Vagina (tissue), 2 donors: Measurements from ENCODE around the gene PAX8. TPM values are rescaled to one million over a fixed set of nuclear protein-coding genes. Genes with fewer than 3 reads are reported as not detected.
A peak's percentile ranks its signal among the peaks of the same experiment; 100 is the strongest.

Experiments
- DNase-seq, 2 donors: peaks; one replicate each; pipeline ENCODE4 v3.0.0-alpha.2; 2017; ENCODE audit errors: extremely low spot score in 2 of 2
- H3K27ac ChIP-seq: fragments of 200-600 bp; sonication (generic); one replicate; pipeline ENCODE4 v1.5.1; 2019
- H3K27me3 ChIP-seq: fragments of 200-600 bp; sonication (generic); one replicate; pipeline ENCODE4 v1.5.1; 2019
- H3K36me3 ChIP-seq, 2 donors: fragments of 200-600 bp; sonication (generic); one replicate each; pipeline ENCODE4 v1.5.1; 2017 to 2019
- H3K4me1 ChIP-seq: fragments of 200-600 bp; sonication (generic); one replicate; pipeline ENCODE4 v1.5.1; 2019
- H3K4me3 ChIP-seq, 2 donors: fragments of 200-600 bp; sonication (generic); 1 replicate in 1 of 2; 2 replicates in 1 of 2; pipeline ENCODE4 v1.5.1; 2016 to 2019
- H3K9me3 ChIP-seq: fragments of 200-600 bp; sonication (generic); one replicate; pipeline ENCODE4 v1.5.1; 2019
- POLR2A ChIP-seq, 2 donors: fragments of 450-650 bp; IDR thresholded peaks; one replicate each; pipeline ENCODE4 v1.6.1; 2017; ENCODE audit warnings: antibody characterized with exemption in 2 of 2, mild to moderate bottlenecking in 2 of 2, moderate library complexity in 2 of 2
- POLR2AphosphoS5 ChIP-seq, 2 donors: sonication (generic); formaldehyde crosslinking; IDR thresholded peaks; one replicate each; pipeline ENCODE4 v1.9.0; 2017; ENCODE audit warnings: antibody characterized with exemption in 2 of 2, mild to moderate bottlenecking in 2 of 2, low read depth in 1 of 2; ENCODE audit not compliant: insufficient read depth in 1 of 2
- intact Hi-C: fragments of 100-400 bp; cut with DNase I; formaldehyde crosslinking; loops from one replicate; pipeline ENCODE4 v1.15.1; 2023
- total RNA-seq: library from RNA; depleted of rRNA; stranded (reverse); fragments of >200 nt; gene quantifications from one replicate; pipeline ENCODE4 v1.2.3, GENCODE V29; 2016
- TF ChIP-seq, protein P1 (sequence below), 3 experiments: fragments of 450-650 bp in 2 of 3; fragments of 200-600 bp in 1 of 3; sonication (generic) in 1 of 3; IDR thresholded peaks; one replicate each; pipeline ENCODE4 v1.5.1; 2017 to 2019; ENCODE audit warnings: antibody characterized with exemption in 3 of 3, mild to moderate bottlenecking in 2 of 3, moderate library complexity in 2 of 3

Gene PAX8
- total RNA-seq, 1 donor from 2014 or later: 1.7 TPM

GRCh38 chr2:113219889-113220641 is 58.7 kb downstream of the PAX8 start:
- H3K4me3 ChIP-seq: no peak overlapping the region
- H3K4me1 ChIP-seq: peaks cover 25% of the 10 kb centered on the region
- no peaks in the 10 kb centered on the region for H3K36me3 ChIP-seq
- no peaks in the 10 kb centered on the region for H3K9me3 ChIP-seq
- no peaks in the 10 kb centered on the region for H3K27me3 ChIP-seq
- TF ChIP-seq POLR2A (IDR thresholded peaks at IDR 0.05) (peak in 1 of 2 donors; percentile 19), POLR2AphosphoS5 (IDR thresholded peaks at IDR 0.05; ENCODE audit: insufficient read depth in 1 of 2, low read depth in 1 of 2) (no peak)
- H3K27ac ChIP-seq: no peak overlapping the region
- no peak for DNase-seq
- intact Hi-C loops: no loop called here

GRCh38 chr2:113219525-113219888 is 59.2 kb downstream of the PAX8 start:
- DNase-seq: no peak
- no peak overlapping the region for H3K27ac ChIP-seq

GRCh38 chr2:113219092-113219441 is 59.7 kb downstream of the PAX8 start:
- no peak overlapping the region for H3K27ac ChIP-seq
- intact Hi-C loops: no loop called here

More at GRCh38 chr2:113219525-113219888, 59.2 kb downstream of the PAX8 start:
- TF ChIP-seq, protein P1, sequence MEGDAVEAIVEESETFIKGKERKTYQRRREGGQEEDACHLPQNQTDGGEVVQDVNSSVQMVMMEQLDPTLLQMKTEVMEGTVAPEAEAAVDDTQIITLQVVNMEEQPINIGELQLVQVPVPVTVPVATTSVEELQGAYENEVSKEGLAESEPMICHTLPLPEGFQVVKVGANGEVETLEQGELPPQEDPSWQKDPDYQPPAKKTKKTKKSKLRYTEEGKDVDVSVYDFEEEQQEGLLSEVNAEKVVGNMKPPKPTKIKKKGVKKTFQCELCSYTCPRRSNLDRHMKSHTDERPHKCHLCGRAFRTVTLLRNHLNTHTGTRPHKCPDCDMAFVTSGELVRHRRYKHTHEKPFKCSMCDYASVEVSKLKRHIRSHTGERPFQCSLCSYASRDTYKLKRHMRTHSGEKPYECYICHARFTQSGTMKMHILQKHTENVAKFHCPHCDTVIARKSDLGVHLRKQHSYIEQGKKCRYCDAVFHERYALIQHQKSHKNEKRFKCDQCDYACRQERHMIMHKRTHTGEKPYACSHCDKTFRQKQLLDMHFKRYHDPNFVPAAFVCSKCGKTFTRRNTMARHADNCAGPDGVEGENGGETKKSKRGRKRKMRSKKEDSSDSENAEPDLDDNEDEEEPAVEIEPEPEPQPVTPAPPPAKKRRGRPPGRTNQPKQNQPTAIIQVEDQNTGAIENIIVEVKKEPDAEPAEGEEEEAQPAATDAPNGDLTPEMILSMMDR (IDR thresholded peaks at IDR 0.05): no peak
- TF ChIP-seq POLR2AphosphoS5 (IDR thresholded peaks at IDR 0.05; ENCODE audit: insufficient read depth in 1 of 2, low read depth in 1 of 2): no peak
- no peak for TF ChIP-seq POLR2A (IDR thresholded peaks at IDR 0.05)
- intact Hi-C loops: no loop called here
- Histone ChIP-seq H3K27me3 (no peaks in the 10 kb centered on the region), H3K4me1 (peaks cover 25% of the 10 kb centered on the region), H3K36me3 (no peaks in the 10 kb centered on the region), H3K4me3 (no peak overlapping the region), H3K9me3 (no peaks in the 10 kb centered on the region)

DNA sequence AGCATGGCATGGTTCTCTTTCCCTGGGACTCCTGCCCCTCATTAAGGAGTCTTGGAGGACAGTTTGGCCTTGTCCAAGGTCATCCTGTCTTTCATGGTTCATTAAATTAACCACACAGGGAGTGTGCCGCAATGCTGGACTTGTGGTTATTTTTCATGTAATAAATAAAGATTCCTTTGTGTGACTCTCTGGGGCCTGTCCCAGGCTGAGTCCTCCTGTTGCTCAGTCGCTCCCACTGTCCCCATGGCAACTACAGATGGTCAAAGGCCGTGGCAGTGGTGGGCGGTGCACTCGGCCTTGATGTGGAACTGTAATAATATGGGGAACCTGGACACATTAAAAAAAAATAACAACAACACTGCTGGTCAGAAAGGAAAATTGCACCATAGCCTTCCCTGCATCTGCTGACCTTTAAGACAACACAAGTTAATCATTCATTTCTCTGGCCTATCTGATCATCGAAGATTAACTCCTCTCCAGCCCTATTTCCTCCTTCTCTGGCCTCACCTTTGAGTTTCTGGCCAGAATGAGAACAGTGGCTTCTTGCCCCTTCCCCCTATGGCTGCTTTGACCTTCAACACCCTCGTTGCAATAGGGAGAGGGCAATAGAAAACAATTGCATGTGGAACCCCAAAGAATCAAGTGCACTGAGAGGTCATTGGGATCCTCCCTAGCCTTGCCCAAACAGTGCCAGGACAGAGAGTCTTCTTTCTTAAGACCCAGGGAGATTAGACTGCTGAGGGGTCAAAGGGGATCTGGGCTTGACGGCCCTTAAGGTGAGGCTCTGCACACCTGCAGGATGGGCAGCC is 60.2 kb downstream of the PAX8 start:
- Histone ChIP-seq H3K4me1 (peaks cover 25% of the 10 kb centered on the region), H3K36me3 (no peaks in the 10 kb centered on the region), H3K27ac (peak overlapping the region; percentile 45), H3K9me3 (no peaks in the 10 kb centered on the region), H3K4me3 (no peak overlapping the region), H3K27me3 (no peaks in the 10 kb centered on the region)
- intact Hi-C loops: no loop called here
- TF ChIP-seq, protein P1 (IDR thresholded peaks at IDR 0.05): no peak
- no peak for TF ChIP-seq POLR2AphosphoS5 (IDR thresholded peaks at IDR 0.05; ENCODE audit: insufficient read depth in 1 of 2, low read depth in 1 of 2)
- no peak for TF ChIP-seq POLR2A (IDR thresholded peaks at IDR 0.05)
- no peak for DNase-seq

More at GRCh38 chr2:113219092-113219441, 59.7 kb downstream of the PAX8 start:
- no peak overlapping the region for H3K4me3 ChIP-seq
- H3K36me3 ChIP-seq: no peaks in the 10 kb centered on the region
- no peak for DNase-seq
- TF ChIP-seq POLR2AphosphoS5 (IDR thresholded peaks at IDR 0.05; ENCODE audit: insufficient read depth in 1 of 2, low read depth in 1 of 2) (no peak), POLR2A (IDR thresholded peaks at IDR 0.05) (no peak)
- TF ChIP-seq, protein P1 (IDR thresholded peaks at IDR 0.05): no peak
- no peaks in the 10 kb centered on the region for H3K9me3 ChIP-seq
- H3K4me1 ChIP-seq: peaks cover 25% of the 10 kb centered on the region
- no peaks in the 10 kb centered on the region for H3K27me3 ChIP-seq

GRCh38 chr2:113217455-113218282 is 61.1 kb downstream of the PAX8 start:
- no peak for DNase-seq
- no peaks in the 10 kb centered on the region for H3K9me3 ChIP-seq
- intact Hi-C loops: no loop called here
- peaks cover 29% of the 10 kb centered on the region for H3K4me1 ChIP-seq
- H3K4me3 ChIP-seq: no peak overlapping the region
- H3K27me3 ChIP-seq: no peaks in the 10 kb centered on the region
- TF ChIP-seq POLR2AphosphoS5 (IDR thresholded peaks at IDR 0.05; ENCODE audit: insufficient read depth in 1 of 2, low read depth in 1 of 2): no peak
- no peak for TF ChIP-seq POLR2A (IDR thresholded peaks at IDR 0.05)
- TF ChIP-seq, protein P1 (IDR thresholded peaks at IDR 0.05): no peak
- peak overlapping the region; percentile 45 for H3K27ac ChIP-seq
- H3K36me3 ChIP-seq: no peaks in the 10 kb centered on the region
